ENCODE data around the gene SPTA1. TPM values are rescaled to one million over a fixed set of nuclear protein-coding genes. Genes with fewer than 3 reads are reported as not detected.
"Not testable (repeated sequence)": the region's sequence is repeated elsewhere in the genome, so short reads cannot be mapped to it uniquely, and the experiment has no call there.

Gene SPTA1
- total and polyA plus RNA-seq, 8 donors = 0.03 to 0.13 (median 0.09) TPM; not detected in 5

- FAIRE-seq = no peak
- intact Hi-C loops (cut with DNase I) = no loop called here
- Histone ChIP-seq H3K36me3 (no peaks in the 10 kb centered on the region), H3K9me3 (no peaks in the 10 kb centered on the region), H3K27ac (no peak overlapping the region), H3K4me1 (no peaks in the 10 kb centered on the region), H3K4me3 (no peak overlapping the region), H3K27me3 (no peaks in the 10 kb centered on the region)
- DNase-seq = no peak
- TF ChIP-seq CTCF (IDR thresholded peaks at IDR 0.05) = no peak
- WGBS, 2 donors = 28 to 34% methylated on average over 2 of the region's 2 CpGs
- ATAC-seq = no peak
Measured at GRCh38 chr1:158694596-158694995, 8.1 kb upstream of the SPTA1 start.

GRCh38 chr1:158692356-158692755 is 5.8 kb upstream of the SPTA1 start:
- H3K27me3 ChIP-seq = no peaks in the 10 kb centered on the region
- H3K27ac ChIP-seq = no peak overlapping the region
- no peak for ATAC-seq
- H3K36me3 ChIP-seq = no peaks in the 10 kb centered on the region
- H3K9me3 ChIP-seq = no peaks in the 10 kb centered on the region
- no peak for DNase-seq
- no peak for TF ChIP-seq CTCF (IDR thresholded peaks at IDR 0.05)
- intact Hi-C loops (cut with DNase I) = no loop called here
- no peak for FAIRE-seq
- H3K4me3 ChIP-seq = no peak overlapping the region
- no peaks in the 10 kb centered on the region for H3K4me1 ChIP-seq

- ATAC-seq (no peak), FAIRE-seq (no peak), DNase-seq (no peak)
- H3K27ac ChIP-seq = no peak overlapping the region
- no peaks in the 10 kb centered on the region for H3K4me1 ChIP-seq
- no peaks in the 10 kb centered on the region for H3K36me3 ChIP-seq
- TF ChIP-seq CTCF (IDR thresholded peaks at IDR 0.05) = no peak
- no peaks in the 10 kb centered on the region for H3K9me3 ChIP-seq
- no peak overlapping the region for H3K4me3 ChIP-seq
- no peaks in the 10 kb centered on the region for H3K27me3 ChIP-seq
- intact Hi-C loops (cut with DNase I) = no loop called here
Measured at GRCh38 chr1:158691907-158692306, 5.4 kb upstream of the SPTA1 start.

- DNase-seq; H3K36me3 ChIP-seq; H3K4me1 ChIP-seq; H3K4me3 ChIP-seq; intact Hi-C loops (cut with DNase I); FAIRE-seq; H3K27ac ChIP-seq; H3K9me3 ChIP-seq; H3K27me3 ChIP-seq; ATAC-seq: not testable (repeated sequence)
- 17 to 28% methylated on average over 1 of the region's 1 CpG for WGBS, 2 donors
Measured at GRCh38 chr1:158691149-158691548, 4.6 kb upstream of the SPTA1 start.

GRCh38 chr1:158689875-158690274 is 3.4 kb upstream of the SPTA1 start:
- no peak for FAIRE-seq
- Histone ChIP-seq H3K36me3 (no peaks in the 10 kb centered on the region), H3K4me1 (no peaks in the 10 kb centered on the region), H3K4me3 (no peak overlapping the region), H3K27ac (no peak overlapping the region), H3K9me3 (no peaks in the 10 kb centered on the region), H3K27me3 (no peaks in the 10 kb centered on the region)
- intact Hi-C loops (cut with DNase I) = no loop called here
- TF ChIP-seq CTCF (IDR thresholded peaks at IDR 0.05) = no peak
- DNase-seq = no peak
- ATAC-seq = no peak

- Histone ChIP-seq H3K27me3 (no peaks in the 10 kb centered on the region), H3K9me3 (no peaks in the 10 kb centered on the region), H3K4me1 (no peaks in the 10 kb centered on the region), H3K4me3 (no peak overlapping the region), H3K36me3 (no peaks in the 10 kb centered on the region), H3K27ac (no peak overlapping the region)
- ATAC-seq = no peak
- FAIRE-seq = no peak
- WGBS, 2 donors = 53 to 58% methylated on average over 1 of the region's 1 CpG
- TF ChIP-seq CTCF (IDR thresholded peaks at IDR 0.05) = no peak
- intact Hi-C loops (cut with DNase I) = no loop called here
- no peak for DNase-seq
Measured at GRCh38 chr1:158689110-158689509, 2.6 kb upstream of the SPTA1 start.

GRCh38 chr1:158688343-158688742 is 1.8 kb upstream of the SPTA1 start:
- FAIRE-seq; H3K9me3 ChIP-seq; H3K27ac ChIP-seq; H3K36me3 ChIP-seq; H3K4me3 ChIP-seq; intact Hi-C loops (cut with DNase I); H3K27me3 ChIP-seq; ATAC-seq; DNase-seq; H3K4me1 ChIP-seq: not testable (repeated sequence)
- WGBS, 2 donors = 57 to 76% methylated on average over 1 of the region's 1 CpG
